BLaER1 treated with 17β-estradiol and CSF1 and Interleukin-3, amounts not matched to agents 10 nM and 100 nM (cell line): ENCODE data around the gene GTPBP1.

Experiments
- H3K27ac ChIP-seq, 11 experiments: shearing (Covaris generic); formaldehyde crosslinking; 2 replicates each; pipeline ENCODE4 v1.8.1; 2022
- H3K27me3 ChIP-seq, 11 experiments: shearing (Covaris generic); formaldehyde crosslinking; 2 replicates each; pipeline ENCODE4 v1.8.1; 2022
- H3K36me3 ChIP-seq, 11 experiments: shearing (Covaris generic); formaldehyde crosslinking; 2 replicates each; pipeline ENCODE4 v1.8.1; 2022
- H3K4me1 ChIP-seq, 10 experiments: shearing (Covaris generic); formaldehyde crosslinking; 2 replicates each; pipeline ENCODE4 v1.8.1; 2022
- H3K4me2 ChIP-seq, 11 experiments: shearing (Covaris generic); formaldehyde crosslinking; 2 replicates each; pipeline ENCODE4 v1.8.1; 2022
- H3K4me3 ChIP-seq, 10 experiments: shearing (Covaris generic); formaldehyde crosslinking; 2 replicates each; pipeline ENCODE4 v1.8.1; 2022
- H3K9ac ChIP-seq, 11 experiments: shearing (Covaris generic); formaldehyde crosslinking; 2 replicates each; pipeline ENCODE4 v1.8.1; 2022
- H3K9me3 ChIP-seq, 11 experiments: shearing (Covaris generic); formaldehyde crosslinking; replicated peaks in 1 of 11; 2 replicates each; pipeline ENCODE4 v1.8.1; 2022
- H4K20me1 ChIP-seq, 11 experiments: shearing (Covaris generic); formaldehyde crosslinking; 2 replicates each; pipeline ENCODE4 v1.8.1; 2022
- Cebpa-rat ChIP-seq, 11 experiments: shearing (Covaris generic); IDR thresholded peaks; 2 replicates each; pipeline ENCODE4 v1.8.1; 2022

The GTPBP1 gene

DNA sequence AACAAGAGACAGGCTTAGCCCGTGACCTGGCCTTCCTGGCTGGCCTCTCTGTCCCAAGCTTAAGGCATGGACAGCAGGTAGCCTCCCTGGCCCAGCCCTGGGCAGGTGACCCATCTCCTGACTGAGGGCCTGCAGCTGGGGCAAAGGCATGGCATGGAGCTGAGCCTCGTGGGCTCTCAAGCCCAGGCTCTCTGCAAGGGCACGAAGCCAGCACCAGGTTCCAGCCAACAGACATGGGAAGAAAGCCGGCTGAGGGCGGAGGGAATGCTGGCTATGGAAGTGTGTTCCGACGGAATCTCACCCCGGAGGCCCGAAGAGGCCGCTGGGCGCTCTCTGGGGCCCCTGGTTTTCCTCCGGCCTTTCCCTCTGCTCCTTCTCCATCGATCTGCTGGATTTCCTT is 75.3 kb downstream of the GTPBP1 start:
- Histone ChIP-seq H3K9ac (no peak overlapping the region), H3K9me3 (no peaks in the 10 kb centered on the region), H3K36me3 (peaks cover 0 to 40% (median 17%) of the 10 kb centered on the region in 11 experiments; a peak in 15 of 22 replicates), H3K4me1 (peaks cover 26 to 34% (median 31%) of the 10 kb centered on the region in 10 experiments), H3K4me2 (no peak overlapping the region), H3K27ac (no peak overlapping the region), H4K20me1 (no peaks in the 10 kb centered on the region; a peak in 2 of 22 replicates), H3K4me3 (no peak overlapping the region), H3K27me3 (no peaks in the 10 kb centered on the region)
- TF ChIP-seq Cebpa-rat (IDR thresholded peaks at IDR 0.05): no peak

DNA sequence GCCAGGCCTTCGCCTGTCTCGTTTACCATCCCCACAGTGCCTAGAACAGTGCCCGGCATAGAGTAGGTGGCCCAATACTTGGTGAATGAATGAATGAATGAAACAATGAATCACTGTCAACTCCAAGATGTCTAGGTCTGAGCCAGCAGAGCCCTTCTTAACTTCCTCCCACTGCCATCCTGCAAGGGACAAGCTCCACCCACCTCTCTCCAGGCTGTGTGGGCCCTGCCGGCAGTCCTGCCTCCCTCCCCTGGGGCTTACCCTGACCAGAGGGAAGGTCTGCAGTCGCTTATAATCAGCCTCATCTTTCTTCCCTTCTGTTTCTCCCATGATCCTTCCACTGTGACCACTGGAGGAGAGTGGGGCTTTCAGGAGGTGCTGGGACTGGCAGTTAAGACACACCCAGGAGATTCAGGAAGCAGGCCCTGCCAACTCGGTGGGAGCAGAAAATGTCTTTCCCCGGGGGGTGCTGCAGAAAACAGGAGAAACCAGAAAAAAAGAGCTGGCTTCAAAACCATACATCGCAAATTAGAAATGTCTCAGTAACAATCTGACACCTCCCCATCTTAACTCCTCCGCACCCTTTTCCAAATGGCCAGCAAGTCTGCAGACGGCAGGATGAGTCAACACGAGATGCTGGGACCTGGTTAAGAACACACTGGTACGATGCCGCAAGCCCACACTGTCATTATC is 76.8 kb downstream of the GTPBP1 start:
- Histone ChIP-seq H3K36me3 (peaks cover 0 to 34% (median 17%) of the 10 kb centered on the region in 11 experiments; a peak in 15 of 22 replicates), H3K27ac (peak overlapping the region in 10 of 11 experiments; percentile 12 to 71 (median 64); a peak in 19 of 22 replicates), H3K4me3 (no peak overlapping the region), H3K4me1 (peaks cover 18 to 37% (median 27%) of the 10 kb centered on the region in 10 experiments), H3K9me3 (no peaks in the 10 kb centered on the region), H3K4me2 (peak overlapping the region; percentile 53 to 77 (median 66)), H3K27me3 (no peaks in the 10 kb centered on the region), H4K20me1 (peaks cover 0 to 4% (median 0%) of the 10 kb centered on the region in 11 experiments; a peak in 2 of 22 replicates), H3K9ac (peak overlapping the region in 10 of 11 experiments; percentile 42 to 62 (median 54); a peak in 17 of 22 replicates)
- no peak for TF ChIP-seq Cebpa-rat (IDR thresholded peaks at IDR 0.05)
